Psoas muscle (tissue), 8 donors: ENCODE data around the gene TMEM141. TPM values are rescaled to one million over a fixed set of nuclear protein-coding genes. Genes with fewer than 3 reads are reported as not detected.

Experiments used
- ATAC-seq, 4 donors: fragments of 200-7000 bp; cut with Tn5 transposase; one replicate each; pipeline ENCODE4 v1.9.1; 2020; ENCODE audit warnings: moderate library complexity in 3 of 4, mild to moderate bottlenecking in 2 of 4
- DNase-seq, 2 donors: peaks; one replicate each; pipeline ENCODE4 v3.0.0-alpha.2; 2020
- H3K27ac ChIP-seq: fragments of 200-600 bp; one replicate; pipeline ENCODE4 v1.8.0; 2022
- H3K27me3 ChIP-seq, 3 donors: fragments of 200-600 bp in 1 of 3; one replicate each; pipeline versions ENCODE4 v1.6.1 to v1.8.0; 2013 to 2022; ENCODE audit warnings: low read length in 2 of 3, mild to moderate bottlenecking in 2 of 3, moderate library complexity in 1 of 3; ENCODE audit not compliant: insufficient read depth in 3 of 3
- H3K36me3 ChIP-seq, 2 donors: fragments of 200-600 bp in 1 of 2; one replicate each; pipeline versions ENCODE4 v1.6.1 to v1.8.0; 2013 to 2022; ENCODE audit warnings: low read depth in 1 of 2, mild to moderate bottlenecking in 1 of 2, moderate library complexity in 1 of 2; ENCODE audit not compliant: insufficient read depth in 1 of 2
- H3K4me1 ChIP-seq: fragments of 200-600 bp; one replicate; pipeline ENCODE4 v1.8.0; 2022
- H3K4me3 ChIP-seq: fragments of 200-600 bp; one replicate; pipeline ENCODE4 v1.8.0; 2022; ENCODE audit warnings: mild to moderate bottlenecking
- H3K9me3 ChIP-seq: fragments of 200-600 bp; one replicate; pipeline ENCODE4 v1.8.0; 2022
- CTCF ChIP-seq: fragments of 200-600 bp; IDR thresholded peaks from one replicate; pipeline ENCODE4 v1.8.0; 2022; ENCODE audit warnings: antibody characterized with exemption
- WGBS, 3 donors: extraction: QIAGEN DNeasy Blood & Tissue Kit; methylation state at CpG; one replicate each; pipeline versions ENCODE4 v1.1.6 to v1.1.7; 2013; 5-methylcytosine and 5-hydroxymethylcytosine counted together
- intact Hi-C, 2 donors: fragments of 100-400 bp; cut with DNase I; formaldehyde crosslinking; loops; one replicate each; pipeline versions ENCODE4 v1.11.0 to v1.14.2; 2022
- polyA plus RNA-seq, 3 donors: library from polyadenylated mRNA; stranded (reverse); fragments of 200-250 nt; gene quantifications; one replicate each; pipeline ENCODE4 v1.2.3, GENCODE V29; 2013
- total RNA-seq, 4 donors: library from RNA; stranded (reverse); fragmentation: NEBNext Ultra II Directional in 2 of 4; extraction: Animal tissue kit (Norgen Biotek cat#: 25700) in 2 of 4; gene quantifications; one replicate each; pipeline versions ENCODE4 v1.2.1 to v1.2.4, GENCODE V29; 2021 to 2023
- donor health status: healthy with polysubstance abuse.
- donor health status: DM: no; HTN: no; CAD: no; lungs with moderate emphysema.
- donor health status: Bipolar disorder and iron deficiency.
- donor health status: healthy.
- donor health status: DM: yes; HTN: yes; CAD: no.
- donor health status: DM: no; HTN: no; CAD: no.
- donor health status: DM: no; HTN: no; CAD: no.
- donor health status: DM: yes; HTN: yes; CAD: no.

Gene TMEM141
- total and polyA plus RNA-seq, 7 donors: 32.0 to 89.1 (median 49.1) TPM

- H3K36me3 ChIP-seq: no peaks in the 10 kb centered on the region
- TF ChIP-seq CTCF: no peak
- no peaks in the 10 kb centered on the region for H3K27me3 ChIP-seq
- intact Hi-C loops: no loop called here
- 79 to 88% (median 82%) methylated on average over 1 of the region's 1 CpG for WGBS, 3 donors
- H3K9me3 ChIP-seq: no peaks in the 10 kb centered on the region
- H3K4me3 ChIP-seq: no peak overlapping the region
- no peaks in the 10 kb centered on the region for H3K4me1 ChIP-seq
- no peak for DNase-seq
- ATAC-seq: no peak
- H3K27ac ChIP-seq: no peak overlapping the region
These were observed 39.9 kb upstream of the TMEM141 start for GRCh38 chr9:136751244-136751643.

GRCh38 chr9:136751814-136752213 lies 39.3 kb upstream of the TMEM141 start:
- no peaks in the 10 kb centered on the region for H3K36me3 ChIP-seq
- DNase-seq (no peak), ATAC-seq (no peak)
- H3K4me1 ChIP-seq: no peaks in the 10 kb centered on the region
- intact Hi-C loops: no loop called here
- H3K4me3 ChIP-seq: no peak overlapping the region
- no peaks in the 10 kb centered on the region for H3K27me3 ChIP-seq
- no peak overlapping the region for H3K27ac ChIP-seq
- no peaks in the 10 kb centered on the region for H3K9me3 ChIP-seq
- no peak for TF ChIP-seq CTCF

- Histone ChIP-seq H3K27ac (no peak overlapping the region), H3K36me3 (no peaks in the 10 kb centered on the region), H3K4me1 (peaks cover 11% of the 10 kb centered on the region), H3K4me3 (no peak overlapping the region), H3K27me3 (no peaks in the 10 kb centered on the region), H3K9me3 (no peaks in the 10 kb centered on the region)
- no peak for DNase-seq
- 82 to 83% (median 82%) methylated on average over 31 of the region's 31 CpGs for WGBS, 3 donors
- intact Hi-C loops: no loop called here
- TF ChIP-seq CTCF: no peak
- ATAC-seq: no peak
These were observed 37.6 kb upstream of the TMEM141 start for GRCh38 chr9:136753371-136754058.

GRCh38 chr9:136754059-136754572 lies 37.0 kb upstream of the TMEM141 start:
- no peak for DNase-seq
- H3K36me3 ChIP-seq: no peaks in the 10 kb centered on the region
- no peak overlapping the region for H3K4me3 ChIP-seq
- TF ChIP-seq CTCF: no peak
- ATAC-seq: no peak
- intact Hi-C loops: no loop called here
- H3K27me3 ChIP-seq: no peaks in the 10 kb centered on the region
- H3K9me3 ChIP-seq: no peaks in the 10 kb centered on the region
- H3K27ac ChIP-seq: no peak overlapping the region
- 72 to 82% (median 78%) methylated on average over 17 of the region's 17 CpGs for WGBS, 3 donors
- H3K4me1 ChIP-seq: peaks cover 11% of the 10 kb centered on the region
